ENCODE results near the gene NDUFA7. TPM values are rescaled to one million over a fixed set of nuclear protein-coding genes. Genes with fewer than 3 reads are reported as not detected.
"Not testable (repeated sequence)": the region's sequence is repeated elsewhere in the genome, so short reads cannot be mapped to it uniquely, and the experiment has no call there.

NDUFA7 gene
- polyA plus RNA-seq, 1 donor from 2014 or later, result 37.3 TPM

DNA sequence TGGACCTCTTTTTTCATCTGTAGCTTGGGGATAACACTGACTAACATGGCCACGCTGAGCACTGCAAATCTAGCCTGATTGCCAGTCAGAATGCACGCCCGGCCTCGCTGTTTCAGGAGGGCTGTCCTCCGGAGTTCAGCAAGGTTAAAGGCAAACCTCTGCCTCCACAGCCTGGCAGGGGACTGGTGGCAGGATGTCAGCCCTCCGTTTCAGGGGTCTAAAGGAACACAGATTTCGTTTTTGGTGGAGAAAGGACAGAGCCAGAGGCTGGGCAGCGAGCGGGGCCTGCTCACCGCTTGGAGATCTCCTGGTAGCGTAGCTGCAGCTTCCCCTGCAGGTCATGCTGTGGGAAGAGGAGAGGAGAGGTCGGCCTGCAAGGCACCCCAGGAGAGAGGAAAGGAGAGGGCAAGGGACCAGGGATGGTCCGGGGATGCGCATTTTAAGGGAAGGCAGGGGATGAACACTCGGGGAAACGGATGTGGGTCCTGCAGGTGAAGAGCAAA lies 560 bp downstream of the NDUFA7 start:
- Histone ChIP-seq H3K27ac (ENCODE audit: low read length) (peak overlapping the region; percentile 90), H3K36me3 (ENCODE audit: insufficient read depth, low read length) (no peaks in the 10 kb centered on the region), H3F3A (ENCODE audit: insufficient read depth, low read length, poor library complexity, severe bottlenecking) (no peaks in the 10 kb centered on the region), H3K4me2 (ENCODE audit: low read length) (peak overlapping the region; percentile 100), H3K79me2 (replicated peaks; ENCODE audit: insufficient read depth, low read length) (peaks cover 29% of the 10 kb centered on the region), H3K9ac (ENCODE audit: low read length) (peak overlapping the region; percentile 95), H3K27me3 (ENCODE audit: insufficient read depth, low read depth, low read length) (no peaks in the 10 kb centered on the region), H3K9me3 (ENCODE audit: low read length) (no peaks in the 10 kb centered on the region), H3K4me3 (ENCODE audit: low read length) (peak overlapping the region; percentile 83), H4K20me1 (ENCODE audit: insufficient read depth) (peaks cover 6% of the 10 kb centered on the region), H2AFZ (ENCODE audit: low read depth, low read length) (peak overlapping the region; percentile 82), H3K9me2 (ENCODE audit: insufficient read depth, low read length) (no peaks in the 10 kb centered on the region)
- TF ChIP-seq RAD21 (conservative IDR thresholded peaks at IDR 0.05) (no peak), SMC3 (conservative IDR thresholded peaks at IDR 0.05; ENCODE audit: poor library complexity) (no peak), MXI1 (conservative IDR thresholded peaks at IDR 0.05; ENCODE audit: poor library complexity, severe bottlenecking) (no peak), POLR2AphosphoS5 (IDR thresholded peaks at IDR 0.05) (no peak), EP300 (conservative IDR thresholded peaks at IDR 0.05; ENCODE audit: poor library complexity, severe bottlenecking) (no peak), TAF1 (IDR thresholded peaks at IDR 0.05; ENCODE audit: low read depth) (no peak), EZH2 (IDR thresholded peaks at IDR 0.05; ENCODE audit: borderline replicate concordance, insufficient read depth, low read length, poor library complexity, severe bottlenecking) (no peak)
- TF ChIP-seq, protein P1, sequence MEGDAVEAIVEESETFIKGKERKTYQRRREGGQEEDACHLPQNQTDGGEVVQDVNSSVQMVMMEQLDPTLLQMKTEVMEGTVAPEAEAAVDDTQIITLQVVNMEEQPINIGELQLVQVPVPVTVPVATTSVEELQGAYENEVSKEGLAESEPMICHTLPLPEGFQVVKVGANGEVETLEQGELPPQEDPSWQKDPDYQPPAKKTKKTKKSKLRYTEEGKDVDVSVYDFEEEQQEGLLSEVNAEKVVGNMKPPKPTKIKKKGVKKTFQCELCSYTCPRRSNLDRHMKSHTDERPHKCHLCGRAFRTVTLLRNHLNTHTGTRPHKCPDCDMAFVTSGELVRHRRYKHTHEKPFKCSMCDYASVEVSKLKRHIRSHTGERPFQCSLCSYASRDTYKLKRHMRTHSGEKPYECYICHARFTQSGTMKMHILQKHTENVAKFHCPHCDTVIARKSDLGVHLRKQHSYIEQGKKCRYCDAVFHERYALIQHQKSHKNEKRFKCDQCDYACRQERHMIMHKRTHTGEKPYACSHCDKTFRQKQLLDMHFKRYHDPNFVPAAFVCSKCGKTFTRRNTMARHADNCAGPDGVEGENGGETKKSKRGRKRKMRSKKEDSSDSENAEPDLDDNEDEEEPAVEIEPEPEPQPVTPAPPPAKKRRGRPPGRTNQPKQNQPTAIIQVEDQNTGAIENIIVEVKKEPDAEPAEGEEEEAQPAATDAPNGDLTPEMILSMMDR (IDR thresholded peaks at IDR 0.05; ENCODE audit: poor library complexity, severe bottlenecking), result no peak
- TF ChIP-seq, protein P2, sequence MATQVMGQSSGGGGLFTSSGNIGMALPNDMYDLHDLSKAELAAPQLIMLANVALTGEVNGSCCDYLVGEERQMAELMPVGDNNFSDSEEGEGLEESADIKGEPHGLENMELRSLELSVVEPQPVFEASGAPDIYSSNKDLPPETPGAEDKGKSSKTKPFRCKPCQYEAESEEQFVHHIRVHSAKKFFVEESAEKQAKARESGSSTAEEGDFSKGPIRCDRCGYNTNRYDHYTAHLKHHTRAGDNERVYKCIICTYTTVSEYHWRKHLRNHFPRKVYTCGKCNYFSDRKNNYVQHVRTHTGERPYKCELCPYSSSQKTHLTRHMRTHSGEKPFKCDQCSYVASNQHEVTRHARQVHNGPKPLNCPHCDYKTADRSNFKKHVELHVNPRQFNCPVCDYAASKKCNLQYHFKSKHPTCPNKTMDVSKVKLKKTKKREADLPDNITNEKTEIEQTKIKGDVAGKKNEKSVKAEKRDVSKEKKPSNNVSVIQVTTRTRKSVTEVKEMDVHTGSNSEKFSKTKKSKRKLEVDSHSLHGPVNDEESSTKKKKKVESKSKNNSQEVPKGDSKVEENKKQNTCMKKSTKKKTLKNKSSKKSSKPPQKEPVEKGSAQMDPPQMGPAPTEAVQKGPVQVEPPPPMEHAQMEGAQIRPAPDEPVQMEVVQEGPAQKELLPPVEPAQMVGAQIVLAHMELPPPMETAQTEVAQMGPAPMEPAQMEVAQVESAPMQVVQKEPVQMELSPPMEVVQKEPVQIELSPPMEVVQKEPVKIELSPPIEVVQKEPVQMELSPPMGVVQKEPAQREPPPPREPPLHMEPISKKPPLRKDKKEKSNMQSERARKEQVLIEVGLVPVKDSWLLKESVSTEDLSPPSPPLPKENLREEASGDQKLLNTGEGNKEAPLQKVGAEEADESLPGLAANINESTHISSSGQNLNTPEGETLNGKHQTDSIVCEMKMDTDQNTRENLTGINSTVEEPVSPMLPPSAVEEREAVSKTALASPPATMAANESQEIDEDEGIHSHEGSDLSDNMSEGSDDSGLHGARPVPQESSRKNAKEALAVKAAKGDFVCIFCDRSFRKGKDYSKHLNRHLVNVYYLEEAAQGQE (IDR thresholded peaks at IDR 0.05; ENCODE audit: borderline replicate concordance), result no peak

DNA sequence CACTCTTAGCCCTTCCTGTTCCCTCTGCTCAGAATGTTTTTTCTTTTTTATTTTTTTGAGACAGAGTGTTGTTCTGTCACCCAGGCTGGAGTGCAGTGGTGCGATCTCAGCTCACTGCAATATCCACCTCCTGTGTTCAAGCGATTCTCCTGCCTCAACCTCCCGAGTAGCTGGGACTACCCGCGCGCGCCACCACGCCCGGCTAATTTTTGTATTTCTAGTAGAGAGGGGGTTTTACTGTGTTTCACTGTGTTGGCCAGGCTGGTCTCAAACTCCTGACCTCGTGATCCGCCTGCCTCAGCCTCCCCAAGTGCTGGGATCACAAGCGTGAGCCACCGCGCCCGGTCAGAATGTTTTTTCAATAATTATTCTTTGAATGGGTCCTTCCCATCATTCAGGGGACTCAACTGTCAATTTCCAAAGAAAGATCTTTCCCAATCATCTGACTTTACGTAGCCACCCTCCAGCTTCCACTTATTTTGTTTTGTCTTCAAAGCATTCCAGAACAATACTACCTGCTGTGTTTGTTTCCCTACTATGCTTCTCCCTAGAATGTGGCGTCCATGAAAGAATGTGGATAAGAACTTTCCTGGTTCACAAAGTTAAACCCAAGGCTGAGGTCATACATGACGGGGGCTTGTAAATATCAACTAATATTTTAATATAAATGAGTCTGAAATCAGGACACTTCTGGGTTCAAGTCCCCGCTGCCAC lies 1.2 kb downstream of the NDUFA7 start:
- Histone ChIP-seq H3K36me3 (ENCODE audit: insufficient read depth, low read length) (no peaks in the 10 kb centered on the region), H3K79me2 (replicated peaks; ENCODE audit: insufficient read depth, low read length) (peaks cover 29% of the 10 kb centered on the region), H4K20me1 (ENCODE audit: insufficient read depth) (peaks cover 6% of the 10 kb centered on the region), H3F3A (ENCODE audit: insufficient read depth, low read length, poor library complexity, severe bottlenecking) (no peaks in the 10 kb centered on the region), H3K9ac (ENCODE audit: low read length) (peak overlapping the region; percentile 95), H2AFZ (ENCODE audit: low read depth, low read length) (no peak overlapping the region), H3K27ac (ENCODE audit: low read length) (peak overlapping the region; percentile 90), H3K9me3 (ENCODE audit: low read length) (no peaks in the 10 kb centered on the region), H3K9me2 (ENCODE audit: insufficient read depth, low read length) (no peaks in the 10 kb centered on the region), H3K4me2 (ENCODE audit: low read length) (peak overlapping the region; percentile 100), H3K4me3 (ENCODE audit: low read length) (peak overlapping the region; percentile 83), H3K27me3 (ENCODE audit: insufficient read depth, low read depth, low read length) (no peaks in the 10 kb centered on the region)
- no peak for TF ChIP-seq TAF1 (IDR thresholded peaks at IDR 0.05; ENCODE audit: low read depth)
- no peak for TF ChIP-seq MXI1 (conservative IDR thresholded peaks at IDR 0.05; ENCODE audit: poor library complexity, severe bottlenecking)
- TF ChIP-seq POLR2AphosphoS5 (IDR thresholded peaks at IDR 0.05), result no peak
- TF ChIP-seq EP300 (conservative IDR thresholded peaks at IDR 0.05; ENCODE audit: poor library complexity, severe bottlenecking), result no peak

DNA sequence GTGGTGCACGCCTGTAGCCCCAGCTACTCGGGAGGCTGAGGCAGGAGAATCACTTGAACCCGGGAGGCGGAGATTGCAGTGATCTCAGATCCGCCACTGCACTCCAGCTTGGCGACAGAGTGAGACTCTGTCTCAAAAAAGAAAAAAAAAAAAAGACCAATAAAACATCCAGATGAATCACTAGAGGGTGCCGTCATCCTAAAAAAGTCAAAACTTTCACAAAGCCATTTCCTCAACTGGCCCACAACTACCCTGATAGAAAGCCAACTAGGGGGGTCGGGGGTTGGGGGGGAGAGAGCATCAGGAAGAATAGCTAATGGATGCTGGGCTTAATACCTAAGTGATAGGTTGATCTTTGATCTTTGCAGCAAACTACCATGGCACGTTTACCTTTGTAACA lies 2.3 kb downstream of the NDUFA7 start:
- H3F3A ChIP-seq (ENCODE audit: insufficient read depth, low read length, poor library complexity, severe bottlenecking); H3K4me2 ChIP-seq (ENCODE audit: low read length); H2AFZ ChIP-seq (ENCODE audit: low read depth, low read length); H3K27me3 ChIP-seq (ENCODE audit: insufficient read depth, low read depth, low read length); H3K4me3 ChIP-seq (ENCODE audit: low read length); H3K9ac ChIP-seq (ENCODE audit: low read length); H3K9me3 ChIP-seq (ENCODE audit: low read length); H3K9me2 ChIP-seq (ENCODE audit: insufficient read depth, low read length); H3K27ac ChIP-seq (ENCODE audit: low read length); H4K20me1 ChIP-seq (ENCODE audit: insufficient read depth); H3K36me3 ChIP-seq (ENCODE audit: insufficient read depth, low read length): not testable (repeated sequence)
- H3K79me2 ChIP-seq (replicated peaks; ENCODE audit: insufficient read depth, low read length), result peaks cover 29% of the 10 kb centered on the region
